Spleen (tissue), 11 donors: ENCODE data around the gene LRCH1. TPM values are rescaled to one million over a fixed set of nuclear protein-coding genes. Genes with fewer than 3 reads are reported as not detected.

Experiments
- DNase-seq: peaks from one replicate; pipeline ENCODE4 v3.0.0-alpha.2; 2020
- H3K27ac ChIP-seq, 8 donors: fragments of 200-600 bp; sonication (generic) in 7 of 8; 1 replicate in 4 of 8; 2 replicates in 4 of 8; pipeline versions ENCODE4 v1.5.0 to v1.8.0; 2016 to 2021; ENCODE audit warnings: inconsistent platforms in 4 of 8, mild to moderate bottlenecking in 4 of 8, moderate library complexity in 1 of 8
- H3K27me3 ChIP-seq, 7 donors: fragments of 200-600 bp; sonication (generic) in 6 of 7; replicated peaks in 1 of 7; 1 replicate in 4 of 7; 2 replicates in 3 of 7; pipeline versions ENCODE4 v1.5.0 to v1.8.0; 2016 to 2021; ENCODE audit warnings: inconsistent platforms in 3 of 7, mild to moderate bottlenecking in 1 of 7
- H3K36me3 ChIP-seq, 6 donors: fragments of 200-600 bp; sonication (generic) in 5 of 6; 1 replicate in 4 of 6; 2 replicates in 2 of 6; pipeline versions ENCODE4 v1.5.0 to v1.8.0; 2016 to 2021; ENCODE audit warnings: inconsistent platforms in 2 of 6
- H3K4me1 ChIP-seq, 6 donors: fragments of 200-600 bp; sonication (generic) in 5 of 6; 1 replicate in 3 of 6; 2 replicates in 3 of 6; pipeline versions ENCODE4 v1.5.0 to v1.8.0; 2016 to 2021; ENCODE audit warnings: inconsistent platforms in 3 of 6
- H3K4me3 ChIP-seq, 8 donors: fragments of 200-600 bp; sonication (generic) in 7 of 8; 1 replicate in 4 of 8; 2 replicates in 4 of 8; pipeline versions ENCODE4 v1.5.0 to v1.8.0; 2016 to 2021; ENCODE audit warnings: inconsistent platforms in 4 of 8, mild to moderate bottlenecking in 4 of 8, moderate library complexity in 2 of 8
- H3K9me3 ChIP-seq, 8 donors: fragments of 200-600 bp; sonication (generic) in 7 of 8; 1 replicate in 4 of 8; 2 replicates in 4 of 8; pipeline versions ENCODE4 v1.5.0 to v1.8.0; 2016 to 2021; ENCODE audit warnings: inconsistent platforms in 4 of 8
- POLR2A ChIP-seq, 3 donors: fragments of 450-650 bp; IDR thresholded peaks; one replicate each; pipeline ENCODE4 v1.5.1; 2017; ENCODE audit warnings: antibody characterized with exemption in 3 of 3, mild to moderate bottlenecking in 1 of 3
- POLR2AphosphoS5 ChIP-seq, 3 donors: sonication (generic); formaldehyde crosslinking; IDR thresholded peaks; one replicate each; pipeline ENCODE4 v1.5.1; 2017; ENCODE audit warnings: antibody characterized with exemption in 3 of 3
- WGBS, 5 donors: extraction: QIAGEN DNeasy Blood & Tissue Kit in 3 of 5; methylation state at CpG; one replicate each; pipeline versions ENCODE4 v1.1.5 to v1.1.7; 2013 to 2018; 5-methylcytosine and 5-hydroxymethylcytosine counted together
- intact Hi-C: fragments of 100-400 bp; cut with DNase I; formaldehyde crosslinking; loops from one replicate; pipeline ENCODE4 v1.15.0; 2023; ENCODE audit warnings: low total_unique reads
- polyA plus RNA-seq, 3 donors: library from polyadenylated mRNA; stranded (reverse); fragments of 200-250 nt; gene quantifications; one replicate each; pipeline ENCODE4 v1.2.1, GENCODE V29; 2013
- total RNA-seq, 7 donors: library from RNA; depleted of rRNA in 3 of 7; stranded (reverse); fragments of >200 nt in 3 of 7; fragmentation: NEBNext Ultra II Directional in 4 of 7; extraction: Animal tissue kit (Norgen Biotek cat#: 25700) in 4 of 7; gene quantifications; one replicate each; pipeline versions ENCODE4 v1.1.0 to v1.2.1, GENCODE V29; 2016 to 2021
- TF ChIP-seq, protein P1 (sequence below), 11 experiments: fragments of 200-600 bp in 7 of 11; fragments of 450-650 bp in 4 of 11; sonication (generic) in 4 of 11; IDR thresholded peaks in 8 of 11; conservative IDR thresholded peaks in 3 of 11; 1 replicate in 7 of 11; 2 replicates in 4 of 11; pipeline versions ENCODE4 v1.4.0 to v1.8.0; 2016 to 2021; ENCODE audit warnings: antibody characterized with exemption in 11 of 11, inconsistent platforms in 4 of 11, mild to moderate bottlenecking in 1 of 11
- donor health status: healthy with polysubstance abuse.
- donor health status: DM: no; HTN: no; CAD: no; lungs with moderate emphysema.
- donor health status: DM: no; HTN: no; CAD: no.
- donor health status: Bipolar disorder and iron deficiency.
- donor health status: healthy.
- donor health status: DM: no; HTN: no; CAD: no.
- donor health status: DM: yes; HTN: yes; CAD: no.

Gene LRCH1
- total and polyA plus RNA-seq, 10 donors: 7.4 to 41.6 (median 34.6) TPM

GRCh38 chr13:46698014-46698413 lies 145.0 kb downstream of the LRCH1 start:
- H3K9me3 ChIP-seq: no peaks in the 10 kb centered on the region
- WGBS, 5 donors: 56 to 83% (median 77%) methylated on average over 3 of the region's 3 CpGs
- TF ChIP-seq, protein P1, sequence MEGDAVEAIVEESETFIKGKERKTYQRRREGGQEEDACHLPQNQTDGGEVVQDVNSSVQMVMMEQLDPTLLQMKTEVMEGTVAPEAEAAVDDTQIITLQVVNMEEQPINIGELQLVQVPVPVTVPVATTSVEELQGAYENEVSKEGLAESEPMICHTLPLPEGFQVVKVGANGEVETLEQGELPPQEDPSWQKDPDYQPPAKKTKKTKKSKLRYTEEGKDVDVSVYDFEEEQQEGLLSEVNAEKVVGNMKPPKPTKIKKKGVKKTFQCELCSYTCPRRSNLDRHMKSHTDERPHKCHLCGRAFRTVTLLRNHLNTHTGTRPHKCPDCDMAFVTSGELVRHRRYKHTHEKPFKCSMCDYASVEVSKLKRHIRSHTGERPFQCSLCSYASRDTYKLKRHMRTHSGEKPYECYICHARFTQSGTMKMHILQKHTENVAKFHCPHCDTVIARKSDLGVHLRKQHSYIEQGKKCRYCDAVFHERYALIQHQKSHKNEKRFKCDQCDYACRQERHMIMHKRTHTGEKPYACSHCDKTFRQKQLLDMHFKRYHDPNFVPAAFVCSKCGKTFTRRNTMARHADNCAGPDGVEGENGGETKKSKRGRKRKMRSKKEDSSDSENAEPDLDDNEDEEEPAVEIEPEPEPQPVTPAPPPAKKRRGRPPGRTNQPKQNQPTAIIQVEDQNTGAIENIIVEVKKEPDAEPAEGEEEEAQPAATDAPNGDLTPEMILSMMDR (IDR thresholded peaks at IDR 0.05 in 8 of 11, conservative IDR thresholded peaks at IDR 0.05 in 3 of 11): no peak
- no peak for TF ChIP-seq POLR2A (IDR thresholded peaks at IDR 0.05)
- TF ChIP-seq POLR2AphosphoS5 (IDR thresholded peaks at IDR 0.05): peak in 1 of 3 donors; percentile 46
- H3K27me3 ChIP-seq: no peaks in the 10 kb centered on the region
- intact Hi-C loops: no loop called here
- peaks cover 0 to 14% (median 4%) of the 10 kb centered on the region in 6 donors for H3K4me1 ChIP-seq
- peaks cover 0 to 100% (median 59%) of the 10 kb centered on the region in 6 donors for H3K36me3 ChIP-seq
- no peak overlapping the region for H3K4me3 ChIP-seq
- no peak for DNase-seq
- H3K27ac ChIP-seq: peak overlapping the region in 4 of 8 donors; percentile 13 to 30 (median 26)

- DNase-seq: no peak
- Histone ChIP-seq H3K4me1 (peaks cover 0 to 14% (median 4%) of the 10 kb centered on the region in 6 donors), H3K9me3 (no peaks in the 10 kb centered on the region), H3K27me3 (no peaks in the 10 kb centered on the region), H3K27ac (peak overlapping the region in 2 of 8 donors; percentile 17 to 25), H3K4me3 (no peak overlapping the region), H3K36me3 (peaks cover 0 to 94% (median 54%) of the 10 kb centered on the region in 6 donors)
- intact Hi-C loops: no loop called here
- TF ChIP-seq POLR2A (IDR thresholded peaks at IDR 0.05) (no peak), POLR2AphosphoS5 (IDR thresholded peaks at IDR 0.05) (no peak)
- TF ChIP-seq, protein P1 (IDR thresholded peaks at IDR 0.05 in 8 of 11, conservative IDR thresholded peaks at IDR 0.05 in 3 of 11): no peak
- 66 to 88% (median 80%) methylated on average over 6 of the region's 6 CpGs for WGBS, 5 donors
Measured at GRCh38 chr13:46698910-46699460, 146.0 kb downstream of the LRCH1 start.

DNA sequence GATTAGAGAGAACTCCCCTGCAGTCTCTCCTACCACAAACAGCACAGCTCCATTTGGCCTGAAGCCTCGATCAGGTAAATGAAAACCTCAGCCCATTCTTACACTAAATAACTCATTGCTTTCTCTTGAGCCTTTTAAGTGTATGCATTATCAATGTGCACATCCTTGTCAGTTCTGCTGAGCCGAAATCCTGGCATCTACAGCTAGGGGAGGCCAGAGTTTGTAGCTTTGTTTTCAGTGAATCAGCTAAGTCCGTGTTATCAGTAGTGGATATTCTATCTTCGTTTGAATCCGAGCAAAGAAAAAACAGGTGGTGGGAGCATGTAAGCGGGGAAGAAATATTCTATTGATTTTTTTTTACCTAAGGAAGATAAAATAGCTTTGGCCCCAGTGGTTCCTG lies 159.6 kb downstream of the LRCH1 start:
- Histone ChIP-seq H3K36me3 (peaks cover 0 to 78% (median 39%) of the 10 kb centered on the region in 6 donors), H3K9me3 (no peaks in the 10 kb centered on the region), H3K4me1 (peaks cover 0 to under 1% (median 0%) of the 10 kb centered on the region in 6 donors), H3K27me3 (no peaks in the 10 kb centered on the region), H3K4me3 (no peak overlapping the region), H3K27ac (no peak overlapping the region)
- no peak for DNase-seq
- TF ChIP-seq, protein P1 (IDR thresholded peaks at IDR 0.05 in 8 of 11, conservative IDR thresholded peaks at IDR 0.05 in 3 of 11): no peak
- no peak for TF ChIP-seq POLR2A (IDR thresholded peaks at IDR 0.05)
- no peak for TF ChIP-seq POLR2AphosphoS5 (IDR thresholded peaks at IDR 0.05)
- WGBS, 5 donors: 80 to 89% (median 84%) methylated on average over 6 of the region's 6 CpGs
- intact Hi-C loops: no loop called here

- intact Hi-C loops: no loop called here
- Histone ChIP-seq H3K36me3 (peaks cover 0 to 50% (median 29%) of the 10 kb centered on the region in 6 donors), H3K4me1 (peaks cover 0 to 8% (median 0%) of the 10 kb centered on the region in 6 donors), H3K27me3 (no peaks in the 10 kb centered on the region), H3K27ac (no peak overlapping the region), H3K4me3 (no peak overlapping the region), H3K9me3 (no peaks in the 10 kb centered on the region)
- no peak for TF ChIP-seq POLR2AphosphoS5 (IDR thresholded peaks at IDR 0.05)
- no peak for TF ChIP-seq POLR2A (IDR thresholded peaks at IDR 0.05)
- TF ChIP-seq, protein P1 (IDR thresholded peaks at IDR 0.05 in 8 of 11, conservative IDR thresholded peaks at IDR 0.05 in 3 of 11): no peak
- WGBS, 5 donors: 83 to 100% (median 89%) methylated on average over 3 of the region's 3 CpGs
- DNase-seq: no peak
Measured at GRCh38 chr13:46715363-46715762, 162.4 kb downstream of the LRCH1 start.
